Heart right ventricle (tissue), 16 donors: ENCODE measurements around the gene PTPRD. TPM values are rescaled to one million over a fixed set of nuclear protein-coding genes. Genes with fewer than 3 reads are reported as not detected.

ENCODE experiments used
- ATAC-seq, 8 donors: fragments of 200-7000 bp; cut with Tn5 transposase; one replicate each; pipeline ENCODE4 v1.9.1; 2020; ENCODE audit warnings: mild to moderate bottlenecking in 8 of 8, moderate library complexity in 8 of 8, moderate number of reproducible peaks in 1 of 8
- DNase-seq, 2 donors: peaks; one replicate each; pipeline ENCODE4 v3.0.0-alpha.2; 2020
- H3K27ac ChIP-seq, 10 donors: fragments of 200-600 bp; sonication (generic) in 2 of 10; one replicate each; pipeline versions ENCODE4 v1.5.0 to v1.8.0; 2020 to 2022; ENCODE audit warnings: mild to moderate bottlenecking in 3 of 10
- H3K27me3 ChIP-seq, 7 donors: fragments of 200-600 bp; one replicate each; pipeline ENCODE4 v1.8.0; 2021 to 2022; ENCODE audit warnings: mild to moderate bottlenecking in 2 of 7
- H3K36me3 ChIP-seq, 9 donors: fragments of 200-600 bp; sonication (generic) in 1 of 9; one replicate each; pipeline versions ENCODE4 v1.5.0 to v1.8.0; 2020 to 2022; ENCODE audit warnings: mild to moderate bottlenecking in 2 of 9
- H3K4me1 ChIP-seq, 9 donors: fragments of 200-600 bp; sonication (generic) in 1 of 9; one replicate each; pipeline versions ENCODE4 v1.5.0 to v1.8.0; 2020 to 2022; ENCODE audit warnings: mild to moderate bottlenecking in 4 of 9
- H3K4me3 ChIP-seq, 10 donors: fragments of 200-600 bp; sonication (generic) in 2 of 10; one replicate each; pipeline versions ENCODE4 v1.5.0 to v1.8.0; 2020 to 2022; ENCODE audit warnings: mild to moderate bottlenecking in 7 of 10, moderate library complexity in 2 of 10
- H3K9me3 ChIP-seq, 11 donors: fragments of 200-600 bp in 10 of 11; sonication (generic) in 2 of 11; one replicate each; pipeline versions ENCODE4 v1.5.0 to v1.8.0; 2013 to 2022; ENCODE audit warnings: mild to moderate bottlenecking in 2 of 11, control low read depth in 1 of 11, moderate library complexity in 1 of 11
- CTCF ChIP-seq, 9 donors: fragments of 200-600 bp; sonication (generic) in 2 of 9; IDR thresholded peaks; one replicate each; pipeline versions ENCODE4 v1.5.0 to v1.8.0; 2021 to 2022; ENCODE audit warnings: antibody characterized with exemption in 9 of 9, mild to moderate bottlenecking in 5 of 9, moderate library complexity in 1 of 9
- WGBS, 2 donors: extraction: QIAGEN DNeasy Blood & Tissue Kit; methylation state at CpG; one replicate each; pipeline ENCODE4 v1.1.7; 2013; ENCODE audit warnings: inconsistent platforms in 1 of 2; 5-methylcytosine and 5-hydroxymethylcytosine counted together
- intact Hi-C, 10 donors: fragments of 100-400 bp; cut with DNase I; formaldehyde crosslinking; loops; one replicate each; pipeline versions ENCODE4 v1.11.1 to v1.14.2; 2022
- polyA plus RNA-seq, 2 donors: library from polyadenylated mRNA; stranded (reverse); fragments of 200-250 nt; gene quantifications; one replicate each; pipeline ENCODE4 v1.2.3, GENCODE V29; 2013
- total RNA-seq, 10 donors: library from RNA; stranded (reverse); fragmentation: NEBNext Ultra II Directional in 3 of 10; extraction: Animal tissue kit (Norgen Biotek cat#: 25700) in 3 of 10; gene quantifications; one replicate each; pipeline versions ENCODE4 v1.2.1 to v1.2.4, GENCODE V29; 2021 to 2023
- donor health status: Arrhythmogenic right ventricular cardiomyopathy.
- donor health status: ischemic (EF 13 %, LVEDD 7.1; RV severe dilation, severe dysfunction).
- donor health status: healthy with polysubstance abuse.
- donor health status: DM: no; HTN: yes; CAD: no.
- donor health status: DM: no; HTN: no; CAD: no.
- donor health status: ischemic (EF 25% LVEDD 6.9; RV normal size, moderate dysfunction).
- donor health status: ischemic (EF 25% LVEDD 5.7; RV mildly dilated, moderate dysfunction).
- donor health status: healthy.
- donor health status: DM: yes; HTN: yes; CAD: no.
- donor health status: Ischemic cardiomyopathy.
- donor health status: ischemic (EF 35%, LVEDD 5.7; RV mildly dilated, moderate dysfunction).
- donor health status: nonischemic (EF 11% LVEDD 7.7; RV severe dilation, severe dysfunction).
- donor health status: DM: yes; HTN: yes; CAD: no.
- donor health status: PGD.
- donor health status: ischemic (EF 29% LVEDD 5.4; RV normal size, mild dysfunction).
- donor health status: nonischemic (EF 23%, LVEDD 6.1; RV moderate dilation, normal function).

The PTPRD gene
- total and polyA plus RNA-seq, 12 donors: 1.4 to 25.2 (median 13.0) TPM

GRCh38 chr9:9284201-9284600, 1328.6 kb downstream of the PTPRD start:
- WGBS, 2 donors: 66 to 70% methylated on average over 2 of the region's 2 CpGs
- no peak for TF ChIP-seq CTCF (IDR thresholded peaks at IDR 0.05)
- no peak overlapping the region for H3K4me3 ChIP-seq
- no peaks in the 10 kb centered on the region for H3K9me3 ChIP-seq
- no peaks in the 10 kb centered on the region for H3K4me1 ChIP-seq
- no peak overlapping the region for H3K27ac ChIP-seq
- ATAC-seq: no peak
- H3K27me3 ChIP-seq: no peaks in the 10 kb centered on the region
- intact Hi-C loops: no loop called here
- no peak for DNase-seq
- no peaks in the 10 kb centered on the region for H3K36me3 ChIP-seq

GRCh38 chr9:9283159-9283986, 1329.4 kb downstream of the PTPRD start:
- no peak overlapping the region for H3K27ac ChIP-seq

GRCh38 chr9:9275601-9276000, 1337.2 kb downstream of the PTPRD start:
- Histone ChIP-seq H3K36me3 (no peaks in the 10 kb centered on the region), H3K4me3 (no peak overlapping the region), H3K27ac (no peak overlapping the region), H3K9me3 (no peaks in the 10 kb centered on the region), H3K27me3 (no peaks in the 10 kb centered on the region), H3K4me1 (no peaks in the 10 kb centered on the region)
- ATAC-seq (no peak), DNase-seq (no peak)
- 79 to 86% methylated on average over 4 of the region's 4 CpGs for WGBS, 2 donors
- intact Hi-C loops: no loop called here
- no peak for TF ChIP-seq CTCF (IDR thresholded peaks at IDR 0.05)

More at GRCh38 chr9:9283159-9283986, 1329.4 kb downstream of the PTPRD start:
- Histone ChIP-seq H3K27me3 (no peaks in the 10 kb centered on the region), H3K9me3 (no peaks in the 10 kb centered on the region), H3K36me3 (no peaks in the 10 kb centered on the region), H3K4me3 (no peak overlapping the region), H3K4me1 (no peaks in the 10 kb centered on the region)
- intact Hi-C loops: no loop called here
- 72 to 74% methylated on average over 2 of the region's 2 CpGs for WGBS, 2 donors
- ATAC-seq: no peak
- DNase-seq: no peak
- no peak for TF ChIP-seq CTCF (IDR thresholded peaks at IDR 0.05)

- peaks cover 0 to 14% (median 0%) of the 10 kb centered on the region in 11 donors for H3K9me3 ChIP-seq
- no peaks in the 10 kb centered on the region for H3K27me3 ChIP-seq
- no peak overlapping the region for H3K27ac ChIP-seq
- intact Hi-C loops: no loop called here
- no peak for ATAC-seq
- WGBS, 2 donors: 74 to 83% methylated on average over 3 of the region's 3 CpGs
- DNase-seq: no peak
- no peaks in the 10 kb centered on the region for H3K36me3 ChIP-seq
- no peaks in the 10 kb centered on the region for H3K4me1 ChIP-seq
- H3K4me3 ChIP-seq: no peak overlapping the region
- no peak for TF ChIP-seq CTCF (IDR thresholded peaks at IDR 0.05)
Measured at GRCh38 chr9:9257999-9258498, 1354.8 kb downstream of the PTPRD start.
